ENCODE data around the gene PF4V1. TPM values are rescaled to one million over a fixed set of nuclear protein-coding genes. Genes with fewer than 3 reads are reported as not detected.
"Not testable (repeated sequence)": the region's sequence is repeated elsewhere in the genome, so short reads cannot be mapped to it uniquely, and the experiment has no call there.

The PF4V1 gene
- total RNA-seq, 1 donor from 2014 or later, result not detected

DNA sequence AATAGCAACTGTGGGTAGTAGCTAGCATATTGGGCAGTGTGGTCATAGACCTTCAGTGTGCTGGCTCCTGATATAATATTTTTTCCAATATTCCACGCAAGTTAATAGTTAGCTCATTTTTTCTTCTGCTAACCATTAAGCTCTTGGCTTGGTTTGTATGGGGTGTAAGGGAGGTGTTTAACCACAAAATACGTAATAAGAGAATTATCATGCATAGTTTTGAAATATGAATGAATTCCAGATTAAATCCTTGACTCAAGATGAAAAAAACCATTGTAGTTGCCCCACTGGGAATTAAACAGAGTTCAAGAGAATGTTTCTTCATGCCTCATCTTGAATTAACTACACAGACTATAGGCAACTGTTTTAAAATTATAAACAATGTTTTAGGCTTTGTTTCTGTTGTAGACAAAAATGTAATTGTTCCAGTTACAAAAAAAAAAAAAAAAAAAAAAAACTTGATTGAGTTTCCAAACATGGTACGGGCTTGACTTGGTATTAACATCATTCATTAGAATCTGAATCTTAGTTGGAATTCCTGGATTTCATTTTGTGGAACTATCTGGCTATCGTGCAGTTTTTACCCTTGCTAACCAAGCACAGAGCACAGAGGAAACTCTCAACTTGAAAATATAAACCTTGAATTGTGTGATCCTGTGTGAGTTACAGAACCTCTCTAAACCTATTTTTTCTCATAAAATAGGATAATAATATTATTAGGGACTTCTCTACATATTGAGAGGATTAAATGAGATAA, 44.5 kb downstream of the PF4V1 start:
- Mint-ChIP-seq H3K27ac (ENCODE audit: unreplicated experiment) (no peak overlapping the region), H3K4me1 (ENCODE audit: low read depth, unreplicated experiment) (peaks cover 11% of the 10 kb centered on the region), H3K36me3 (ENCODE audit: low read depth, unreplicated experiment) (peaks cover 2% of the 10 kb centered on the region), H3K9me3 (ENCODE audit: unreplicated experiment) (no peaks in the 10 kb centered on the region), H3K27me3 (ENCODE audit: low read depth, unreplicated experiment) (no peaks in the 10 kb centered on the region), H3K4me3 (ENCODE audit: unreplicated experiment) (no peak overlapping the region)
- Histone ChIP-seq H3K27ac (ENCODE audit: low read depth, low read length) (no peak overlapping the region), H3K36me3 (ENCODE audit: insufficient read depth, low read length) (no peaks in the 10 kb centered on the region), H3K9me3 (ENCODE audit: insufficient read depth, low read depth, low read length) (no peaks in the 10 kb centered on the region), H3K4me2 (ENCODE audit: low read length) (no peak overlapping the region), H4K20me1 (ENCODE audit: insufficient read depth, low read length) (no peaks in the 10 kb centered on the region), H3K79me2 (ENCODE audit: insufficient read depth, low read length) (no peaks in the 10 kb centered on the region), H3K4me1 (ENCODE audit: insufficient read depth, low read length) (no peaks in the 10 kb centered on the region), H2AFZ (ENCODE audit: low read depth, low read length) (no peak overlapping the region), H3K9ac (ENCODE audit: low read length) (no peak overlapping the region), H3K4me3 (ENCODE audit: insufficient read depth, low read depth, low read length) (no peak overlapping the region), H3K27me3 (ENCODE audit: insufficient read depth, low read length) (peaks cover 5% of the 10 kb centered on the region)
- FAIRE-seq, result peak; percentile 62
- TF ChIP-seq EZH2 (IDR thresholded peaks at IDR 0.05; ENCODE audit: insufficient read depth, low read length), result no peak
- TF ChIP-seq, protein P1, sequence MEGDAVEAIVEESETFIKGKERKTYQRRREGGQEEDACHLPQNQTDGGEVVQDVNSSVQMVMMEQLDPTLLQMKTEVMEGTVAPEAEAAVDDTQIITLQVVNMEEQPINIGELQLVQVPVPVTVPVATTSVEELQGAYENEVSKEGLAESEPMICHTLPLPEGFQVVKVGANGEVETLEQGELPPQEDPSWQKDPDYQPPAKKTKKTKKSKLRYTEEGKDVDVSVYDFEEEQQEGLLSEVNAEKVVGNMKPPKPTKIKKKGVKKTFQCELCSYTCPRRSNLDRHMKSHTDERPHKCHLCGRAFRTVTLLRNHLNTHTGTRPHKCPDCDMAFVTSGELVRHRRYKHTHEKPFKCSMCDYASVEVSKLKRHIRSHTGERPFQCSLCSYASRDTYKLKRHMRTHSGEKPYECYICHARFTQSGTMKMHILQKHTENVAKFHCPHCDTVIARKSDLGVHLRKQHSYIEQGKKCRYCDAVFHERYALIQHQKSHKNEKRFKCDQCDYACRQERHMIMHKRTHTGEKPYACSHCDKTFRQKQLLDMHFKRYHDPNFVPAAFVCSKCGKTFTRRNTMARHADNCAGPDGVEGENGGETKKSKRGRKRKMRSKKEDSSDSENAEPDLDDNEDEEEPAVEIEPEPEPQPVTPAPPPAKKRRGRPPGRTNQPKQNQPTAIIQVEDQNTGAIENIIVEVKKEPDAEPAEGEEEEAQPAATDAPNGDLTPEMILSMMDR (IDR thresholded peaks at IDR 0.05; ENCODE audit: insufficient read depth, low read depth, low read length), result no peak
- DNase-seq (ENCODE audit: low read depth), result peak; percentile 63

DNA sequence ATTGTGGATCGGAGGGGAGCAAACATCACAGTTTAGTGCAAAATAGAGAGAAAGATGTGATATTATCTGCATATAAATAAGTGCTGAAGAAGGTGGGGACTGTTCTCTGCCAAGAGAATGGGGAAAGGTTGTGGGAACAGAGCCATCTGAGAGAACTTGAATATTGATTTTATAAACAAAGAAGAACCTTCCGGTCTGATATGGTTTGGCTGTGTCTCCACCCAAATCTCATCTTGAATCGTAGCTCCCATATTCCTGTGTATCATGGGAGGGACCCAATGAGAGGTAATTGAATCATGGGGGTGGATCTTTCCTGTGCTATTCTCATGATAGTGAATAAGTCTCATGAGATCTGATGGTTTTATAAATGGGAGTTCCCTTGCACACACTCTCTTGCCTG, 46.2 kb downstream of the PF4V1 start:
- H3K9ac ChIP-seq (ENCODE audit: low read length); H3K27me3 ChIP-seq (ENCODE audit: insufficient read depth, low read length); H3K27ac ChIP-seq (ENCODE audit: low read depth, low read length); H3K4me3 Mint-ChIP-seq (ENCODE audit: unreplicated experiment); DNase-seq (ENCODE audit: low read depth); H3K36me3 ChIP-seq (ENCODE audit: insufficient read depth, low read length); H3K27me3 Mint-ChIP-seq (ENCODE audit: low read depth, unreplicated experiment); H3K4me1 ChIP-seq (ENCODE audit: insufficient read depth, low read length); FAIRE-seq; H3K4me3 ChIP-seq (ENCODE audit: insufficient read depth, low read depth, low read length); H3K36me3 Mint-ChIP-seq (ENCODE audit: low read depth, unreplicated experiment); H2AFZ ChIP-seq (ENCODE audit: low read depth, low read length); H3K9me3 ChIP-seq (ENCODE audit: insufficient read depth, low read depth, low read length); H3K27ac Mint-ChIP-seq (ENCODE audit: unreplicated experiment); H3K4me2 ChIP-seq (ENCODE audit: low read length); H3K79me2 ChIP-seq (ENCODE audit: insufficient read depth, low read length); H3K9me3 Mint-ChIP-seq (ENCODE audit: unreplicated experiment); H4K20me1 ChIP-seq (ENCODE audit: insufficient read depth, low read length): not testable (repeated sequence)
- peaks cover 13% of the 10 kb centered on the region for H3K4me1 Mint-ChIP-seq (ENCODE audit: low read depth, unreplicated experiment)

DNA sequence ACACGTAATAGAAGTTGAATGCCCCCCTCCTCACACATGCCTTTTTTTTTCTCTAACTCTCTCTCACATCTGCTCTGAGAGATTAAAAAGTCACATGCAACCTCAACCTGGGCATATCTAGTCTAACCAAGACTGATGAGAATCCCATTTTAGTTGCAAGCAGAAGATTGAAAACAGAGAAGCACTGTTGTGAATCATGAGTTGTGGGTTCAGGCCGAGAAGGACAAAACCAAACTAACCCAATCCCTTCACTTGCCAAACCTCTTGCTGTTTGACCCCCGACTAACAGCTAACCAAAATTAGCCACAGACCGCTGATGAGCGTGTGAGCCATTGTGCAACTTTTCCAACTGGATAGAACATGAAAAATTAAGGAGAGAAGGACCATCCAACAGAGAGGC, 47.9 kb downstream of the PF4V1 start:
- H3K4me1 Mint-ChIP-seq (ENCODE audit: low read depth, unreplicated experiment), result peaks cover 12% of the 10 kb centered on the region
- no peak overlapping the region for H3K9ac ChIP-seq (ENCODE audit: low read length)
- no peak overlapping the region for H3K27ac Mint-ChIP-seq (ENCODE audit: unreplicated experiment)
- H2AFZ ChIP-seq (ENCODE audit: low read depth, low read length), result no peak overlapping the region
- no peak overlapping the region for H3K4me3 Mint-ChIP-seq (ENCODE audit: unreplicated experiment)
- no peaks in the 10 kb centered on the region for H3K27me3 Mint-ChIP-seq (ENCODE audit: low read depth, unreplicated experiment)
- no peak overlapping the region for H3K4me2 ChIP-seq (ENCODE audit: low read length)
- H3K27ac ChIP-seq (ENCODE audit: low read depth, low read length), result no peak overlapping the region
- H3K4me3 ChIP-seq (ENCODE audit: insufficient read depth, low read depth, low read length), result no peak overlapping the region
- H3K4me1 ChIP-seq (ENCODE audit: insufficient read depth, low read length), result no peaks in the 10 kb centered on the region
- peaks cover under 1% of the 10 kb centered on the region for H3K27me3 ChIP-seq (ENCODE audit: insufficient read depth, low read length)
- H4K20me1 ChIP-seq (ENCODE audit: insufficient read depth, low read length), result no peaks in the 10 kb centered on the region
- peak; percentile 94 for DNase-seq (ENCODE audit: low read depth)
- H3K9me3 ChIP-seq (ENCODE audit: insufficient read depth, low read depth, low read length), result no peaks in the 10 kb centered on the region
- peaks cover 3% of the 10 kb centered on the region for H3K9me3 Mint-ChIP-seq (ENCODE audit: unreplicated experiment)
- peaks cover 2% of the 10 kb centered on the region for H3K36me3 Mint-ChIP-seq (ENCODE audit: low read depth, unreplicated experiment)
- no peak for TF ChIP-seq EZH2 (IDR thresholded peaks at IDR 0.05; ENCODE audit: insufficient read depth, low read length)
- H3K36me3 ChIP-seq (ENCODE audit: insufficient read depth, low read length), result no peaks in the 10 kb centered on the region
- FAIRE-seq, result no peak
- H3K79me2 ChIP-seq (ENCODE audit: insufficient read depth, low read length), result no peaks in the 10 kb centered on the region
